NCI-H1417 (cell line): ENCODE results near the gene NCOA7.
A peak's percentile ranks its signal among the peaks of the same experiment; 100 is the strongest.
"Not testable (repeated sequence)": the region's sequence is repeated elsewhere in the genome, so short reads cannot be mapped to it uniquely, and the experiment has no call there.

Source experiments
- DNase-seq, 3 experiments: peaks; one replicate each; lab custom pipeline; 2025; lab: John Stamatoyannopoulos, UW

The NCOA7 gene

DNA sequence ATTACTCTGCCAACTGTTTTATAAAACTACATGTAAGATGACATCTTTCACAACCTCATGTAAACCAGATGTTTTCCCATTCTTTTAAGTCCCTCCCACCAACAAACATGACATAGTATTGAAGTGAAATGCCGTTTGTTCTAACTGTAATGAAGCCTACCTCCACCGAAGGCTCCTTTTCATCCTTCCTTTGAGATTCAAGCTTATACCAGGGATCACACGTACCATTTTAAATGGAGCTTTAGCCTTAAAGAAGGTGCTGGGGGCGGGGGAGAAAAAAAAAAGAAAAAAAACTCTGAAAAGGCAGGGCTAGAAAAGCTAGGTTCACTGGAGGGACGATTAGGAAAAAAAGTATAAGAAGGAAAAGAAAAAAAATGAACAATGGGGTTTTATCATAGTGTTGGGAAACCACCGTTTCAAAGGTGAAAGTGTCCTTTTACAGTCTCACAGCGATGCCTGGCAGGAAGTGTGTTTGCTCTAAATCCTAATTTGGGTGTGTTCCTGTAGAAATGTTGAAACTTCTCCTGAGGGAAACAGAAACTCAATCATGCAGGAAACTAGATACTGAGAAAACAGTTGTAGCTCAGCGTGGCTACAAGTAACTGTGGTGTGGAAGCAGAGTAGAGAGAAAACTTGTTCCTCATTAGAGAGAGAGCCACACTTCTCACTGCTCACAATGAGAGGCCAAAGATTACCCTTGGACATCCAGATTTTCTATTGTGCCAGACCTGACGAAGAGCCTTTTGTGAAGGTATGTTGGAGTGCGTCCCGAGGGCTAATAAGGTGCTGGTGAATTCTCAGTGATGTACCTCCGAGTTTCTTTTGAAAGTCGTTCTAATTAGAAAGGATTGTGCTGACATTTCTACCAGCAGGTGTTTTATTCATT is 128.2 kb downstream of the NCOA7 start:
- peak in 1 of 3 experiments; percentile 7 for DNase-seq

DNA sequence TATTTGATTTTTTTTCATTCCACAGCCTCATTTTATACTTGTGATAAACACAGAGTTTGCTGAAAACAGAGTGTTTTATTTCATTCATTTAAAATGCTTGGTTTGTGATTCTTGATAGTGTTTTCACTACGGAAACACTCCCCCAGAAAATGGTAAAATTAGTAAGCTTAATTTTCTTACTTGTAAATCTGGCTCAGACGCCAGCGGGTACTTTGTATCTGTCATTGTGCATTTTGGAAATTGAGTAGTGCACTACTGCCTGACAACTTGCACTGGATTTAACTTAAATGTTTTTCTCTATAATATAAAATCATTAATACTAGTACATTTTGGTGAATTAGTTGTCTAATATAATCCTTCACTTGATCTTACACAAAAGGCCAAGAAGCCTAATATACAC is 128.9 kb downstream of the NCOA7 start:
- no peak for DNase-seq

DNA sequence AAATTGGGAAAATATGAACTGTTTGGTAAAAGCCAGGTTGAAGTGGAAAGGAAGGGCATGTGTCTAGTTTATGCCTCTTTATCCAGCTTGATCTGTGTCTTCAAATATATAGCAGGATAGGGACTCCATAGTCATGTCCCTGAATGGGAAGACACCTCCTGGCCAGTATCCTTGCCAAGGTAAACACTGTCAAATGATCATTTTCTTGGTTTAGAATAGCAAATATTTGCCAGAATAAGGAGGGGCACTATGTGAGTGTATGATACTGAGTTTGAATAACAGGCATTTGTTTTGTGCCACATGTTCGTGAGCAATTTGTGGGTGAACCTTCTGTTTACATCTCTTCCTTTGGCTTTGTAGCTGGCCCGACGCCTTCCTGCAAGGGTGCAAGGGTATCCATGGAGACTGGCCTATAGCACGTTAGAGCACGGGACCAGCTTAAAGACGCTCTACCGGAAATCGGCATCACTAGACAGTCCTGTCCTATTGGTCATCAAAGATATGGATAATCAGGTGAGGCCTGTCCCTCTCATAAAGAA is 131.6 kb downstream of the NCOA7 start:
- DNase-seq = no peak

DNA sequence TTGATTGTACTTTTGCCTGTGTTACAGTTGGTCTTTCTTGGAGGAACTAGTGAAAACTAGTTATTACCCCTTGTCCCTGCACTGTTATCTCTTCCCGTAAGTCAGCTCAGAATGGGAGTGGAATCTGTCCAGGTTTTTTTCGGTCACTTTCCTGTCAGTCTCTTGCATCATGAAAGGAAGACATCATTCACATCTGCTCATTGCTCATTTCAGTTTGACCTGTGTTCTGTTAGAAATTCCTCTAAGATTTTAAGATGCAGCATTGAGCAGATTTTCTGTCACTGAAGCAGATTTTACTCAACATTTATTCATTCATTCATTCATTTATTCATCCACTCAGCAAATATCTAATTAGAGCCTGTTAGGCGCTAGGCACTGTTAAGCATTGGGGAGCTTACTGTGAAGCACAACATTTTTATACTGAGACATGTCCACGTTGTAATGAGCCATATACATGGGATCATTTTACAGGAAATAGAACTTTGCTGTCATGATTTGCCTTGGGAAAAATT is 132.7 kb downstream of the NCOA7 start:
- no peak for DNase-seq

DNA sequence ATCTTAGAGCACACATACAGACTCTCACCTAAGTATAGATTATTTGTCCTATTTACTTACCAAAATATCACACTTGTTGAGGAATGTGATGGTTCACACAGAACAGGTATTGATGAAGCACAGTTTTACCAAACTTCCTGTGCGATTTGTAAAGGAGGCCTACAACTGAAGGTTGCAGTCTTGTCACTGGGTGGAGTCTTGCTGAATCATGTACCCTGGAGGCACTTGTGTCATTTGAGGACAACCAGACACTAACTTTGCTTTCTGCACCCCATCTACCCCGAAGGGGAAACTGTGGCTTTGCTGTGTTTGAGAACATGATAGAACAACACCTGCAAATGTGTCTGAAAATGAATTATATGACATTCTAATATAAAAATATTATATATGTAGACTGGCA is 133.4 kb downstream of the NCOA7 start:
- no peak for DNase-seq

DNA sequence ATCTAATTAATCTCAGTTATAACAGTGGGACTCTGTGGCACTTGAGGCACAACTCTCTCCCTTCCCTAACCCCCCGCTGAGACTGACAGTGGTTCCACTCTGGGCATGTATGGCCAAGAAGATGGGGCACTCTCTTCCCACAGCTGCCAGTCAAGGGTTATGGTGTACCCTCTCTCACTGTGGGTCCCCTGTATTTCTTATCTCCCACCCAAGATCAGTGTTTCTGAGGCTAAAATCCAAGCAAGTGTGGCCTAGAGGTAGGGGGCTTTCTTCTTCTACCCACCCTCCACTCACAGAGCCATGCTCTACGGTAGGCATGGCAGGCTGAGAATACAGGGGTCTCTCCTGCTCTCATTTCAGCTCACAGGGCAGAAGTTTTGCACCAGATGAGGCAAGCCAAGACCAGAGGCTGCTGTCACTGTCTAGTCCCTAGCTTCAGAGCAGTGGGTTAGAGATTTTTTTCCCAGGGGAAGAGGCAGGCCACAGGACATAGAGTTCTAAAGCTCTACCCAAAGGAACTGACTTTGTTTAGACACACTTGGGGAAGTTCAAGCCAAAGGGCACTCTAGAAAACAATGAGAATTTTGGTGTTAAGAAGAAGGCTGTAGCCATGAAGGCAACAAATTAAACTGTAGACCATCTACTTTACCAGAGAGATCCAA is 134.1 kb downstream of the NCOA7 start:
- DNase-seq = no peak

DNA sequence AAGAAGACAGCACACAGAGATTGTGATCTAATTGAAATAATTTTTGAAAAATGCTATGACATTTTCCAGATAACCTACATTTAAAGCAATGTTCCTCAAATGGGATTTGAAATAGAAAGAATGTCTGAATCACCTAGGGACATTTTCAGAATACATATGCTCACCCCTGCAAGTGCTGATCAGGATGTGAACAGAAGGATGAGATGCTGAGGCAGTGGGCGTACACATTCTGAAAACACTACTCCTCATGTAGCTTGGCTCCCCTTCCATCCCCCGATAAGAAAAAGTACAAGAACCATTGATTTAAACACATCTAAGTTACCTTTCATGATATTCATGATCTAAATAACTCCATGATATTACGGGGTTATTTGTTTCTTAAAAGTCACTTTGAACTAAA is 136.0 kb downstream of the NCOA7 start:
- DNase-seq = no peak

DNA sequence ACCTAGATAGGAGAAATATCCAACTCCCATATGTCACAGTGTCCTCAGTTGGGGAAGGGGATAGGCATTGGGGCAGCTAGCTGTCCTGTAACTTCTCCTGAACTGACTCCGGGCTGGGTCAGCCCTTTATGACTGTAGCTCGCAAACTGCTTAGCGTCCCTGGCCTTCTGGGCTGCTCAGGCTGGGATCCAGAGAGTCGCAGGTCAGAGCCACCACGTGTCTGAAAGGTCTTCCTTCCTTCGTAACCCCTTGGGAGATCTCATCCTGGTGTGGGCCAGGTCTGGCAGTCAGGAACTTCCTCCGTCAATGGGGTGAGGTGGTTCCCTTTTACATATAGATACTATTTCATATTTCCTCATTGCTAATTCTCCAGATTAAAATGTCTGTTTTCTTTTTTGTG is 137.0 kb downstream of the NCOA7 start:
- no peak for DNase-seq

DNA sequence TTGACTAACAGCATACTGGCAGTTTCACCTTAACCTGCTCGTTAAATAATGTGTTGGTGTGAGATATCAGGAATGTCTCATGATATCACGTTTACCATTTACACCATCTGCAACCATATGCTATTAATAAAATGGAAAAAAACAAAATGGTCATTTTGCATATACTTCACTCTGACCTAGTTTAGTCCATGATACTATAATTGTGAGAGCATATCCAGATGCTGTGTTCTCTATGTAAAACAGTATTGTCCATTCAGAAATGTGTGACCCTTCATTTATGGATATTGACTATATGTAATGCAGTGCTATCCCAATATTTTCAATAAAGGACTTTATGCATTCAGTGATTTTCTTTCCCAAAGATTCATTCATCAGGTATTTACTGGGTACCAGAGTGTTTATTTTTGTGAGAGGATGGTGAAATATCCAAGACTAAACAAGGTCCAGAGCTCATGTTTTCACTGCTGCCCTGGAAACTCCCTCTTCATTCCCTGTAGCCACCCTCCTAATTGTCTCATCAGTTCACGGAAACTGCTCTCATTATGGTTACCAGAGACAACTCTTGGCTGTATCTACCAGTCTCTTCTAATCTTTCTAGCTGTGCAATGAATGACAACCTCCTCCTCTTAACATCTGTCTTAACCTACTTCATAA is 140.1 kb downstream of the NCOA7 start:
- no peak for DNase-seq

DNA sequence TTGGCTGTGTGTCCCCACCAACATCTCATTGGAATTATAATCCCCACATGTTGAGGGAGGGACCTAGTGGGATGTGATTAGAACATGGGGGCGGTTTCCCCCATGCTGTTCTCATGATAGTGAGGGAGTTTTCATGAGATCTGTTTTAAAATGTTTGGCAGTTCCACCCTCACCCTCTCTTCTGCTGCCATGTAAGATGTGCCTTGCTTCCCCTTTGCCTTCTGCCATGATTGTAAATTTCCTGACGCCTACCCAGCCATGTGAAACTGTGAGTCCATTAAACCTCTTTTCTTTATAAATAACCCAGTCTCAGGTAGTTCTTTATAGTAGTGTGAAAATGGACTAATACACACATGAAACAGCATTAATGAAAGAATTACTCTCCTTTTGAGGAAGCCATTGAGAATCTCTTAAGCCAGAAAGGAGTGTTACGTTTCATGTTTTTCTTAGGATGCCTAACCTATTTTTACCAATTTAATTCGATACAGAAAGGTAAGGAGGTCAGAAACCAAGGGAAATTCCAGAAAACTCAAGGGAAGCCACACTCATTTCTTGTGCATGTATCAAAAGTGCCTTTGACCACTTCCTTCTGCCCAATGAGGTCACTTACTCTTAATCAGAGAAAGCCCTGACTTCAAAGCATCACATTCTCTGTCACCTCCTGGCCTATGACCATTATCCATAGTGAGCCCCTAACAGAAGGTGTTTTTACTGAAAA is 141.1 kb downstream of the NCOA7 start:
- no peak for DNase-seq

DNA sequence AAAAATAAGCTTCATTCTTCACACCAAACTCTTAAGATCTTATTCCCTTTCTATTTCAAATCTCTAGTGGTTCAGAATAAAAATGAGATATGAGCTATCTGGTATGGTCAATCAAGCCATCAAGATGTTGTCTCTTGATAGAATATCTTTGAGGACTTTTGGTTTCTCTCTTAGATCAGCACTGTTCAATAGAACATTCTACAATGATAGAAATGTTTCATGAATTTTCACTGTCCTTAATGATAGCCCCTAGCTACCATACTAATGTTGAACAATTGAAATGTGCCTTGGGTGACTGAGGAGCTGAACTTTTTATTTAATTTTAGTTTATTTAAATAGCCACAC is 141.7 kb downstream of the NCOA7 start:
- DNase-seq = no peak

DNA sequence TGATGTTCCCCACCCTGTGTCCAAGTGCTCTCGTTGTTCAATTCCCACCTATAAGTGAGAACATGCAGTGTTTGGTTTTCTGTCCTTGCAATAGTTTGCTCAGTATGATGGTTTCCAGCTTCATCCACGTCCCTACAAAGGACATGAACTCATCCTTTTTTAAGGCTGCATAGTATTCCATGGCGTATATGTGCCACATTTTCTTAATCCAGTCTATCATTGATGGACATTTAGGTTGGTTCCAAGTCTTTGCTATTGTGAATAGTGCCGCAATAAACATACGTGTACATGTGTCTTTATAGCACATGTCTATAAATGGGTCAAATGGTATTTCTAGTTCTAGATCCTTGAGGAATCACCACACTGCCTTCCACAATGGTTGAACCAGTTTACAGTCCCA is 144.8 kb downstream of the NCOA7 start:
- not testable (repeated sequence) for DNase-seq

DNA sequence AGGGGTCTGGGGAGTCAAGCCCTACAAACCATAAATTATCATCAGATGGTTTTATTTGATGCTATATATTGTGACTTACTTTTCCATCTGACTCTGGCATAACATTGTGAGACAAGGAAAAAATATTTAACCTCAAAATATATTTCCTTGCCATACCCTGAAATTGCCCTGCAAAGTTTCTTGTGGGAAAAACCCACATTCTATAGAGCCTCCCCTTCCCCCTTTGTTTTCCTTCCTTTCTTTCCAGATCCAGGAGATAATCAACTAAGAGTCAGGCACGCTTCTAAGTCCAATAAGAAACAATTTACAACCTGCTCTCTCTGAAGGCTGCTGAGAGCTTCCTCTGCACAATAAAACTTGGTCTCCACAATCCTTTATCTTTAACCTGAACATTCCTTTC is 148.3 kb downstream of the NCOA7 start:
- DNase-seq = no peak

DNA sequence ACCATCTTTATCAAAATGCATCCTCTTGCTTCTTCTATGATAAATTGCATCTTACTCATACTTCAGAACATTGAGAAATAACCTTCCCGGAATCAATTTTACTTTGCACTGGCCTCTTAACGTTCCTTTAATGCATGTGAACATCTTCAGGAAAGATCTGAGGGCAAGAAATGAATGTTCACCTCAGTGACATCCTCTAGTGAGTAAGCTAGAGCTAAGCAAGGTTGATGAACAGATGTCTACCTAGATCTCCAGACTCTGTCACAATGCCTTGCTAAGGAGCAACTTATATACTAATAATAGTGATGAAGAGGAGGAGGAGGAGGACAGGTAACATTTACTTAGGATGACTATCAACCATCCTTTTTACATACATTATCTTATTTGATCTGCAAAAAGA is 149.0 kb downstream of the NCOA7 start:
- no peak for DNase-seq

DNA sequence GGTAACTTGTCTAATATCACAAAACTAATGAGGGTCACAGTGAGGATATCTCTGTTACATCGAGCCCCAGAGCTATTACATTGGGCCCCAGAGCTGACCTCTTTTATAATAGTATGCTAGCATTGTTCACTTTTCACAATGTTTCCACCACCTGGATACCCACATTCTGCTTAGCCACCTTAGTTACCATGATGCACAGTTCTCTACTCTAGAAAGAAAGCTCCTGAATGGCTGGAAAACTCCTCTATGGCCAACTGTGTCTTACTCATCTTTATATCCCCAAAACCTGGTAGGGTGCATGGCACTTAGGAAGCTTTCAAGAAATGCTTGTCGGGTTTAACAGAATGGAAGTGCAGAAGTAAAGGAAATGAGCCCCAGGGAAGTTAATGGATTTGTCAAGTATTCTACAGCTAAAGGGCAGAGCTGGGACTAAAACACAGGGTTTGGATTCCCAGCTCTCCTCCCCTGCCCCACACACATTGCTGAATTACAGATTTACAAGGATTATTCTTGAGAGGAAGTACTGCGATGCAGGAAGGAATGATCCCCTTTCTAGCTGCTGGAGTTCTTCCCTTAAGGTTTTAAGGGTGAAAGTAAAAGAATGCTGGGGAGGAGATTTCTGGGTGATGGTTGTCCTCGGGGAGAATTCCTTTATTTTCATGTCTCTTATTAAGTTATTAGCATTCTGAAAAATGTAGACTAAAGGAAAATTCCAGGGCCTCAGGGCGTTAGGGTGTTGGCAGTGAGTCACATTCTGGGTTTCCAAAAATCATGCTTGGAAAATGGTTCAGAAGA is 149.7 kb downstream of the NCOA7 start:
- DNase-seq = no peak

DNA sequence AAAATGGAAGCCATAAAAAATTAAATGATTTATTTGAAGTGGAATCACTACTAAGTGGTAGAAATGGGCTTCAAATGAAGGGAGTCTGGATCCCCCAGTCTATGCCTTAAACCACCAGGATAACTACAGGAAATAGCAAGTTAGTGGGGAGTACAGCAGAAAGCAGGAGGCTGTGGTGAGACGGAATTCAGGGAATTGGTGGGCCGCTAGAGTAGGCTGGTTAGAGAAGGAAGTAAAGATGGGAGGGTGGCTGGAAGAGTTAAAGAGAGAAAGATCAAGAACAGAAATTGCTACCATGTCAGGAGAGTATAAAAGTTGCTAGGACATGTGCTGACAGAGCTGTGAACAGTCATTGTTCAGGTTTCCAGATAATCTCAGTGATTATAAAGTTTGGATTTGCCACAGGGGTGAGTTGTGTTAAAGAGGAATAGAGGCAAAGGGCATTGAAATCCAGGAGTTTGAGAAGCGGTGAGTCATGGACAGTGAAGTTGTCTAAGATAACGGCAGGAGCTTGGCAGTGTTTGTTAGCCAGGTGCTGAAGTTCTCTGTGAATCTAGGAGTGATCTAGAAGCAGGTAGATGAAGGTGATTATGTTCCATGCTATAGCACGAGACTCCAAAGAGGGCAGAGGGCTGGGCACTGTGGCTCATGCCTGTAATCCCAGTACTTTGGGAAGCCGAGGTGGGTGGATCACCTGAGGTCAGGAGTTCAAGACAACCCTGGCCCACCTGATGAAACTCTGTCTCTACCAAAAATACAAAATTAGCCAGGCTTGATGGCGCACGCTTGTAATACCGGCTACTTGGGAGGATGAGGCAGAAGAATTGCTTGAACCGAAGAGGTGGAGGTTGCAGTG is 152.1 kb downstream of the NCOA7 start:
- no peak for DNase-seq

DNA sequence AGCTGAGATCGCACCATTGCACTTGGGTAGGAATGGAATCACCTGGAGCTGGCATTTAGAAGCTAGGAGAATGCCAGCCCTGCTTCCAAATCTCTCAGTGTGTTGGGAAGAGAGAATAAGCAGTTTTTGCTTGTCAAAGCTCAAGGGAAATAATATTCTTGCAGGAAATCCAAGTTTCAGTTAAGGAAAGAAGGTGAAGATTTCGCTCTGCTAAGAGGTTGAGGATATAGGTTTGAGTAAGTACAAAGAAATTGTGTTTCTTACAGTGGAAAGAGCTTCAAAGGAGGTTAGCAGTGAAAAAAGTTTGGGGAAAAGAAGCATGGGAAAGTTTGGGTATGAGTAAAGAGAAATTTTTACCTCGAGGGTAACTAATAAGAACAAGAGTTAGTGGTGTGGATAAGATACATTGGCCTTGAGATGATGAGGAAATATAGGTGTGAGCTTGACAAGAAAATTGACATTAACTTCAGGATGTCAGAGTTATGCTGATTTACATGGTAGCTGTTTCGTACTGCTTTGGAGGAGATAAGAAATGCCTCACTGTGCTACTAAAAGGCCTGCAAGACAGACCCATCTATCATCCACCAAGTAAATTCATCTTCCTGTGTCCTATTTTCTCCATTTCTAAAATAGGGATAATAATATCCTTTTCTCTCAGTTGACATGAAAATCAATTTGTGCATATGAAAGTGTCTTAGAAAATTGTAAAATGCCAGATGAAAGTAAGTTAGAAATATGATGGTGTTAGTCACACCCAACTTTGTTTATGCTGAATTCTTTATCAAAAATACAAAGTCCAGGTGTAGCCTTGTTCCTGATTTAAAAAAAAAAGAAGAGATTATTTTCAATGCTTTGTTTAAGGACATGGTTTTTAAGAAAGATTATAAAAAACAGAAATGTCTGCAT is 153.0 kb downstream of the NCOA7 start:
- no peak for DNase-seq

DNA sequence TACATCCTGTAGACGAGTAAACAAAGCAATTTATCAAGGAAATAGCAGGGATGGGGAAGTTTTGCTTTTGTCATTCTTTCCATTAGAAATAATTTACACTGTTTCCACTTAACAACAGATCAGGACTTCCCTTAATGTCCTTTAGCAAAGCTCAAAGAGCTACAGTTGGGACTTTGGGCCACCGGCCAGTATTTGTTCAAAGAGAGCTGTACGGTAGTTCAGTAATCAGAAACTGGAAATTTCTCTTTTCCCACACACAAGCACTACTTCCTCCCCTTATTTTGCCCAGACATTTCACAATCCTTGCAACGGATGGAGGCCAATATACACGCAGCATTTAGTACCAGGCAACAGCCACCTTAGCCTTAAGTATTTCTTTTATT is 153.7 kb downstream of the NCOA7 start:
- DNase-seq = peak in 1 of 3 experiments; percentile 24

DNA sequence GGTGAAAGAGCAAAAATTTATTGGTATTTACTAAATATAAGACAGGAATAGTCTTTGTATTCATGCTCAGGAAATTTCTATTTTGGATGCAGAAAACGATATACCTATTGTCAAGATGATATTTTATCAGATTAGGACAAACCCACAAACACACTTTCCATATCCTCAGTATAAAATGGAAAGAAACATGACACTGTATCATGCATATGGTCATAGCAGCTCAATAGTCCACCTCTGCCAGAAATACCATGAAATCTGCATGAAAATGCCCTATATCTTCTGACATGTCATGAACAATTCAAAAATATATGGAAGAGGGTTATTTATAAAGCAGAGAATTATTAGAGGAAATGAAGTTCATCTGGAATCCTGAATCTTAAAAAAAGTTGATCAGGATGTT is 154.1 kb downstream of the NCOA7 start:
- DNase-seq = no peak
